GM18951 (cell line): Measurements from ENCODE around the gene ZAP70.

Experiments used
- POLR2A ChIP-seq: IDR thresholded peaks from 4 replicates; pipeline ENCODE4 v1.6.1; 2011; ENCODE audit warnings: mild to moderate bottlenecking; ENCODE audit not compliant: insufficient read length, insufficient read depth; ENCODE audit errors: extremely low read depth
- in situ Hi-C: fragments of 300-500 bp; cut with MboI; formaldehyde crosslinking; loops from one replicate; pipeline ENCODE4 v1.12.0; 2022; ENCODE audit warnings: low sequenced_read_pairs, mixed read lengths, inconsistent platforms; ENCODE audit not compliant: unreplicated experiment

The ZAP70 gene

DNA sequence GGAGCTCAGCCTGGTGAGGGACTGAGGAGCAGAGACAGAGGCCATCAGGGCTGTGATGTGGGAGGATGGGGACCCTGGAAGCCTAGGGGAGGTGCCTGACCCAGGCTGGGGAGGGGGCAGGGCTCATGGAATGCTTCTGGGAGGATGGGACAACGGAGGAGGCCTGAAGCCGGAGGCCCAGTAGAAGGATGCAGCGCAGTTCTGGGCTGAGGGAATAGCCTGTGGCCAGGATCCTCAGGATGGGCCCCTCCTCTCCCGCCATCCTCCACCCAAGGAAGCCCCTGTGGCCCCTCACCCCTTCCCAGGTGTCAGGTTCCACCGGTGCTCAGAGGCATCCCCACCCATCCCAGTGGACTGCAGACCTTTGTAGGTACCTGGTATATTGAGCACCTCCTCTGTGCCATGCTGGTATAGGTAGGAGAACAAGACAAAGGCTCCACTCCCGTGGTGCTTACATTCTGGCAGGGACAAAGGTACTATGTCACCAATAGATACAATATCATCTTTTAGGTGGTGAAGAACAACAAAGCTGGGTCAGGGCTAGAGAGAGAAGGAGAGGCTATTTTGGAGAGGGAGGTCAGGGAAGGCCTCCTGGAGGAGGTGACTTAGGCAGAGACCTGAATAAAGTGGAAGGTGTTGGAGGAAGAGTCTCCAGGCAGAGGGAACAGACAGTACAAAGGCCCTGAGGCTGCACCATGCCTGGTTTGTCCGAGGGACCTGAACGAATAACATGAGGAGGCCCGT is 2.7 kb downstream of the ZAP70 start:
- in situ Hi-C loops, result no loop called here

DNA sequence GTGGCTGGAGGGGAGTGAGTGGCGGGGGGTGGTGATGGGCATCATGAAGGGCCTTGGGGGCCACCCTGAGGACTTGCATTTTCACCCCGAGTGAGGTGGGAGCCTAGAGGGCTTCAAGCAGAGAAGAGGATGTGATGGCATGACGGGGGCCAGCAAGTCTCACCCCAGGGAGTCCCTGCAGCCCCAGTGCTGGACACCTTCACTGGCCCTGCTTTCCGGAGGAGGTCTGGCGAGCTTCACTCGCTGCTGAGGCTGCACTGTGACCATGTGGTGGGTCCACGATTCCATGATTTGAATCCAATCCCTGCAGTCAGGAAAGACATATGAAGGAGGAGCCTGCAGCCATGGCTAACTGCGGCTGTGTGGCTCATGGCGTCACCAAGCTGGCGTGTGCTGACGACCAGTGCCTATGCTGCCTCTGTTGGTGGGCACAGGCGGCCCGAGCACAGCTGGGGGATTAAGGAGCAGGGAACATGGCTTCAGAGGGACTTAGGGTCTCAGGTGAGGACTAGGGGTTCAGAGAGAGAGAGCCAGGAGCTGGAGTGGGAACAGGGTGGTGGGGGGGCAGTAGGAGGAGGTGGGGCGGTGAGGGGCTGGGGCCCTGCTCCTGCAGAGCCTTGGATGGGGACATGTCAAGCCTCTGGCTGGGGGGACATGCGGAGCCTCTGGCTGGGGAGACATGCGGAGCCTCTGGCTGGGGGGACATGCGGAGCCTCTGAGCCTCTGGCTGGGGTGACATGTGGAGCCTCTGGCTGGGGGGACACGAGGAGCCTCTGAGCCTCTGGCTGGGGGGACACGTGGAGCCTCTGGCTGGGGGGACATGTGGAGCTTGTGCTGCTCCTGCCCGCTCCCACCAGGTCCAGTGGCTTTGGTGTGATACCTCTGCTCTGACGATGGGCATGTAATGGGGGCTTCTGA is 3.6 kb downstream of the ZAP70 start:
- no peak for TF ChIP-seq POLR2A
- in situ Hi-C loops, result no loop called here

More for the DNA sequence above, 2.7 kb downstream of the ZAP70 start:
- TF ChIP-seq POLR2A, result no peak

GRCh38 chr2:97717613-97717995 is 4.2 kb downstream of the ZAP70 start:
- TF ChIP-seq POLR2A, result no peak
- in situ Hi-C loops, result no loop called here

DNA sequence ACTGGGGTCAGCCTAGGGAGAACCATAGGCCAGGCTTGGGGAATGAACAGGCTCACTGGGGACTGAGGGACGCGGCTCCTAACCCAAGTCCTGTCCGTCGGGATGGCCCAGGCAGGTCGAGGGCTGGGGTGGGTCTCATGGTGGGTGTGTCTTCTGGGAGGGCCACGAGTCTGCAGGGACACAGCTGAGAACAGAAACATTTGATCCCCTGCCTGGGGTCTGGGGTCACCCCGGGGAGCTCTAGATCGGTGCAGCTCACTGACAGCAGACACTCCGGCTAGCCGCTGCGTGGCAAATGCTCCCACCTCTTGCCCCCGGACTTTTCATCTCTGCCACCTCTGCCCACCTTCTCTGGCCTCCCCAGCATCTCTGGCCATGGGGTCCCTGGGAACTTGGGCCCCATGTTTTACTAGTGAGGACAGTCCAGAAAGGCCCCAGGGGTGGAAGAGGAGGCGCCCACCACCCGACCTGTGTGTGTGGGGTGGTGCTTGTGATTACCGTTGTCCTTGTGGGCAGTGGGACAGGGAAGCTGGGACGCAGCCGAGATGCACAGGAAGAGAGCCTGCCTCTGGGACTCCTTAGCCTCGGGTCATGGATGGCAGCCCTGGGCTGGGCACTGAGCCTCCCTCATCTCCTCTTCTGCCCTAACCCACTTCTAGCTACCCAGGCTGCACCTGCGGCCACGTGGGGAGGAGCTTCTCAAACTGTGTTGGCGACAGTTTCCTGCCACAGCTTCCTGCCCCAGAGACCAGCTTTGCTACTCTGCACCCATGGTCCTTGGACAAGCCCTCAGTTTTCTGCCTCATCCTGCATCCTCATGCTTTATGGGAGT is 4.9 kb downstream of the ZAP70 start:
- in situ Hi-C loops, result no loop called here
- TF ChIP-seq POLR2A, result no peak

DNA sequence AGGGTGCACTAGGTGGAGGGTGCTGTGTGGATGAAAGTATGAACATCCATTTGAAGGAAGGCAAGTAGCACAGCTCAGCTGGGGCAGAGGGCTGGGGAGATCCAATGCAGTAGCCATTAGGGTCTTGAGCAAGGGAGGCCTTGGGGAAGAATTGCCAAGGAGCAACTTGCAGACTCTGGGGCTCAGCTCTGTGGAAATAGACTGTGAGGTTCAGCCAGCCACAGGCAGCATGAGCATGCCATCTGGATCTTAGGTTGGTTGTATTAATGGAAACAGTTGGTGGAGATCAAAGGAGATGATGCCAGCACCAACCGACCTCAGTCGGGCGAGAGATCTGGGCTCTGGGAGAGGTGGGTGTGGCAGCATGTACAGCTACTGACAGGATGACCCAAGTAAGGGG is 5.6 kb downstream of the ZAP70 start:
- in situ Hi-C loops, result no loop called here
- no peak for TF ChIP-seq POLR2A

DNA sequence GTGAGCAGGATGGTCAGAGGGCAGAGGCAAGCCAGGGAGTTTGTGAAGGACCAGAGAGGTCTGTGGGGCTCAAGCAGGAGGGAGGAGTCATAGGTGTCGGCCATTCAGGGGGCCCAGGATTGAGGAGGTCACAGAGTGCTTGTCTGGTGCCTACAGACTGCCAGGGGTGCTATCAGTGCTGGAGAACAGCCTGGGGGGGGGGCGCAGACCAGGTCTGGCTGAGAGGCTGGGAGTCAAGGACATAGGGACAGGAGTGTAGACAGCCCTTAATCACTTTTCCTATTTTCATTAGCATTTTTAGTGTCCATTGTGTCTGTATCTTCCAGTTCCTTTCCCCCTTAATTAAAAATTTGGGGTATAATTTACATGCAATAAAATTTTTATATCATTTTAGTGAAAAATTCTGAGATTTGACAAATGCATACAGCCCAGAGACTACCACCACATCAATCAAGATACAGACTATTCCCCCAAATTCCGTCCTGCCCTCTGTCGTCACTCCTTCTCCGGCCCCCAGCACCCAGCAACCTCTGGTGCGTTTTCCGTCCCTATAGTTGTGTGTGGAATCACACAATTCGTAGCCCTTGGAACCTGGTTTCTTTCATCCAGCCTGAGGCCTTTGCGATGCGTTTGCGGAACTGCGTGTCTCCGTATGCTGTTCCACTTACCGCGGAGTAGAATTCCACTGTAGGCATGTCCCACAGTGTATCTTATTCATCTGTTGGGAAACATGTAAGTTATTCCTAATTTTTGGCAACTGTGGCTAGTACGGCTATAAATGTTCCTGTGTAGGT is 6.2 kb downstream of the ZAP70 start:
- in situ Hi-C loops, result no loop called here
- no peak for TF ChIP-seq POLR2A

GRCh38 chr2:97720746-97721145 is 7.4 kb downstream of the ZAP70 start:
- no peak for TF ChIP-seq POLR2A
- in situ Hi-C loops, result no loop called here

GRCh38 chr2:97722227-97722626 is 8.9 kb downstream of the ZAP70 start:
- TF ChIP-seq POLR2A, result no peak
- in situ Hi-C loops, result no loop called here

GRCh38 chr2:97723156-97724072 is 10.0 kb downstream of the ZAP70 start:
- in situ Hi-C loops, result no loop called here
- TF ChIP-seq POLR2A, result no peak

- in situ Hi-C loops, result no loop called here
- TF ChIP-seq POLR2A, result no peak
These were observed 10.7 kb downstream of the ZAP70 start for GRCh38 chr2:97724073-97724410.

DNA sequence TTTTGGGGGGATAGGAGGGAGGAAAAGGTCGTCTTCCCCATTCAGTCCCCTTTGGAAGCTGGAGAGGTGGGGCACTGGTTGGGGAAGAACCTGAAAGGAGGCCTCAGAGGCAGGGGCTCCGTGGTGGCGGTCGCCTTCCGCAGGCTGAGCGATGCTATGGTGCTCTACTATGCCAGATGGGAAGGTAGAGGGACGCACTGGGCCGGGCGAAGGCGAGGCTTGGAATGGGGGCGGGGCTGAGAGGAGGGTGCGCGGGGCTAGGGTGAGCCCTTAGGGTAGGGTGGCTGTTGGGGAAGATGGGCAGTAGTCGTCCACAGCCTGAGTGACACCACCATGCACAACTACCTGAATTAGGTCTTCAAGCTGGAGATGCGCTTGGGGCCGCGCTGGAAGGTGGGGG is 11.1 kb downstream of the ZAP70 start:
- in situ Hi-C loops, result no loop called here
- TF ChIP-seq POLR2A, result no peak
